ENCODE results near the gene FXYD3.

The FXYD3 gene

GRCh38 chr19:35105411-35106290 lies 10.0 kb upstream of the FXYD3 start:
- no peak for TF ChIP-seq CTCF (IDR thresholded peaks at IDR 0.05; ENCODE audit: insufficient read depth, low read length, poor library complexity, severe bottlenecking)
- no peak for DNase-seq (ENCODE audit: extremely low read depth, insufficient read length)
- Histone ChIP-seq H3K36me3 (ENCODE audit: control insufficient read depth, insufficient read depth, low read length) (no peaks in the 10 kb centered on the region), H3K4me3 (replicated peaks; ENCODE audit: low read depth, low read length) (no peak overlapping the region), H3K27me3 (replicated peaks; ENCODE audit: control insufficient read depth, insufficient read depth, low read length) (no peaks in the 10 kb centered on the region)

- TF ChIP-seq CTCF (IDR thresholded peaks at IDR 0.05; ENCODE audit: insufficient read depth, low read length, poor library complexity, severe bottlenecking), result no peak
- DNase-seq (ENCODE audit: extremely low read depth, insufficient read length), result no peak
- Histone ChIP-seq H3K36me3 (ENCODE audit: control insufficient read depth, insufficient read depth, low read length) (no peaks in the 10 kb centered on the region), H3K4me3 (replicated peaks; ENCODE audit: low read depth, low read length) (no peak overlapping the region), H3K27me3 (replicated peaks; ENCODE audit: control insufficient read depth, insufficient read depth, low read length) (no peaks in the 10 kb centered on the region)
Measured at GRCh38 chr19:35106291-35106583, 9.4 kb upstream of the FXYD3 start.

GRCh38 chr19:35106898-35107541 lies 8.6 kb upstream of the FXYD3 start:
- no peak for TF ChIP-seq CTCF (IDR thresholded peaks at IDR 0.05; ENCODE audit: insufficient read depth, low read length, poor library complexity, severe bottlenecking)

GRCh38 chr19:35107545-35107944 lies 8.1 kb upstream of the FXYD3 start:
- no peak for TF ChIP-seq CTCF (IDR thresholded peaks at IDR 0.05; ENCODE audit: insufficient read depth, low read length, poor library complexity, severe bottlenecking)
- H3K4me3 ChIP-seq (replicated peaks; ENCODE audit: low read depth, low read length), result no peak overlapping the region
- no peaks in the 10 kb centered on the region for H3K36me3 ChIP-seq (ENCODE audit: control insufficient read depth, insufficient read depth, low read length)
- H3K27me3 ChIP-seq (replicated peaks; ENCODE audit: control insufficient read depth, insufficient read depth, low read length), result no peaks in the 10 kb centered on the region
- DNase-seq (ENCODE audit: extremely low read depth, insufficient read length), result no peak

More at GRCh38 chr19:35106898-35107541, 8.6 kb upstream of the FXYD3 start:
- Histone ChIP-seq H3K36me3 (ENCODE audit: control insufficient read depth, insufficient read depth, low read length) (no peaks in the 10 kb centered on the region), H3K27me3 (replicated peaks; ENCODE audit: control insufficient read depth, insufficient read depth, low read length) (no peaks in the 10 kb centered on the region), H3K4me3 (replicated peaks; ENCODE audit: low read depth, low read length) (no peak overlapping the region)
- DNase-seq (ENCODE audit: extremely low read depth, insufficient read length), result no peak

GRCh38 chr19:35108730-35109129 lies 6.9 kb upstream of the FXYD3 start:
- TF ChIP-seq CTCF (IDR thresholded peaks at IDR 0.05; ENCODE audit: insufficient read depth, low read length, poor library complexity, severe bottlenecking), result no peak
- Histone ChIP-seq H3K27me3 (replicated peaks; ENCODE audit: control insufficient read depth, insufficient read depth, low read length) (no peaks in the 10 kb centered on the region), H3K4me3 (replicated peaks; ENCODE audit: low read depth, low read length) (no peak overlapping the region), H3K36me3 (ENCODE audit: control insufficient read depth, insufficient read depth, low read length) (no peaks in the 10 kb centered on the region)
- no peak for DNase-seq (ENCODE audit: extremely low read depth, insufficient read length)

Data from GM06990 (cell line).